ENCODE data around the gene NXN.
"Not testable (repeated sequence)": the region's sequence is repeated elsewhere in the genome, so short reads cannot be mapped to it uniquely, and the experiment has no call there.

Gene NXN

GRCh38 chr17:791829-792228 lies 187.7 kb downstream of the NXN start:
- no peak for DNase-seq

GRCh38 chr17:790874-791247 lies 188.7 kb downstream of the NXN start:
- not testable (repeated sequence) for DNase-seq

GRCh38 chr17:789931-790873 lies 189.4 kb downstream of the NXN start:
- peak; percentile 45 for DNase-seq

GRCh38 chr17:789160-789840 lies 190.3 kb downstream of the NXN start:
- no peak for DNase-seq

- no peak for DNase-seq
Observed at GRCh38 chr17:788551-788950, 191.0 kb downstream of the NXN start.

- no peak for DNase-seq
Observed at GRCh38 chr17:787641-788221, 191.8 kb downstream of the NXN start.

- DNase-seq, result not testable (repeated sequence)
Observed at GRCh38 chr17:785901-786300, 193.7 kb downstream of the NXN start.

- no peak for DNase-seq
Observed at GRCh38 chr17:784143-784542, 195.4 kb downstream of the NXN start.

GRCh38 chr17:781805-782731 lies 197.5 kb downstream of the NXN start, which contains the start of the genes GLOD4 and MRM3:
Gene GLOD4 (minus strand): TSS chr17:782280. CDS start chr17:782255, 25 bp downstream.
Gene MRM3 (plus strand): TSS chr17:782353. CDS start chr17:782379, 26 bp downstream.
- DNase-seq, result peak; percentile 99

GRCh38 chr17:778096-778495 lies 201.5 kb downstream of the NXN start:
- no peak for DNase-seq

- DNase-seq, result no peak
Observed at GRCh38 chr17:774313-774584, 205.3 kb downstream of the NXN start.

- DNase-seq, result no peak
Observed at GRCh38 chr17:773467-774312, 205.9 kb downstream of the NXN start.

- DNase-seq, result no peak
Observed at GRCh38 chr17:773016-773415, 206.6 kb downstream of the NXN start.

GRCh38 chr17:767076-767475 lies 212.5 kb downstream of the NXN start:
- no peak for DNase-seq

- no peak for DNase-seq
Observed at GRCh38 chr17:760371-760770, 219.2 kb downstream of the NXN start.

GRCh38 chr17:759964-760363 lies 219.6 kb downstream of the NXN start:
- no peak for DNase-seq

- not testable (repeated sequence) for DNase-seq
Observed at GRCh38 chr17:756010-756567, 223.5 kb downstream of the NXN start.

- not testable (repeated sequence) for DNase-seq
Observed at GRCh38 chr17:755319-755961, 224.1 kb downstream of the NXN start.

- no peak for DNase-seq
Observed at GRCh38 chr17:753418-753817, 226.2 kb downstream of the NXN start.

GRCh38 chr17:752620-753219 lies 226.9 kb downstream of the NXN start:
- DNase-seq, result peak; percentile 82
